ENCODE data around the gene EYS.

DNA sequence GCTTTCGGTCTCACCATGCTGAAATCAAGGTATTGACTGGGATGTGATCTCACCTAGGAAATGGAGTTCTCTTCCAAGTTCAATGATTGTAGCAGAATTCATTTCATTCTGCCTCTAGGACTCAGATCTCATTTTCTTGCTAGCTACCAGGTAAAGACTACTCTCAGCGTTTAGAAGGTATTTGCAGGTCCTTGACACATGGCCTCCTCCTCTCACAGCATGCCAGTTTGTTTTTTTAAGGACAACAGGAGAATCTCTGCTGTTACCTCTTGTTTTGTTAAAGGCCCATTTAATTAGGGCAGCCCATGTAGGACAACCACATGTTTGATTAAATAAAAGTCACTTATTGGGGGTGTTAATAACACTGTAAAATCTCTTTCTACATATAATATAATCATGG lies 757.8 kb downstream of the EYS start:
- no peak for TF ChIP-seq PCBP1 (IDR thresholded peaks at IDR 0.05; ENCODE audit: low read depth, low read length, poor library complexity, severe bottlenecking)
- TF ChIP-seq GABPB1 (CRISPR knock-in tag; IDR thresholded peaks at IDR 0.05), result no peak
- no peak for TF ChIP-seq ZZZ3 (IDR thresholded peaks at IDR 0.05)
- no peak for TF ChIP-seq GABPB2 (CRISPR knock-in tag; conservative IDR thresholded peaks at IDR 0.05)
- TF ChIP-seq, protein P1, sequence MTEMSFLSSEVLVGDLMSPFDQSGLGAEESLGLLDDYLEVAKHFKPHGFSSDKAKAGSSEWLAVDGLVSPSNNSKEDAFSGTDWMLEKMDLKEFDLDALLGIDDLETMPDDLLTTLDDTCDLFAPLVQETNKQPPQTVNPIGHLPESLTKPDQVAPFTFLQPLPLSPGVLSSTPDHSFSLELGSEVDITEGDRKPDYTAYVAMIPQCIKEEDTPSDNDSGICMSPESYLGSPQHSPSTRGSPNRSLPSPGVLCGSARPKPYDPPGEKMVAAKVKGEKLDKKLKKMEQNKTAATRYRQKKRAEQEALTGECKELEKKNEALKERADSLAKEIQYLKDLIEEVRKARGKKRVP (CRISPR knock-in tag; IDR thresholded peaks at IDR 0.05), result no peak
- no peak for TF ChIP-seq YY1 (IDR thresholded peaks at IDR 0.05; ENCODE audit: borderline replicate concordance in 1 of 3, control insufficient read depth in 1 of 3, extremely low read depth in 1 of 3, insufficient read depth in 3 of 3, insufficient read length in 1 of 3, insufficient replicate concordance in 2 of 3, low read depth in 1 of 3, low read length in 2 of 3)
- TF ChIP-seq MAFF (IDR thresholded peaks at IDR 0.05; ENCODE audit: low read length), result no peak
- TF ChIP-seq POLR2A (conservative IDR thresholded peaks at IDR 0.05), result no peak
- no peak for TF ChIP-seq ZNF274 (IDR thresholded peaks at IDR 0.05; ENCODE audit: borderline replicate concordance, low read depth, low read length)
- TF ChIP-seq NR2C1 (IDR thresholded peaks at IDR 0.05), result no peak
- no peak for TF ChIP-seq NR2C1 (tag; IDR thresholded peaks at IDR 0.05)
- TF ChIP-seq, protein P2, sequence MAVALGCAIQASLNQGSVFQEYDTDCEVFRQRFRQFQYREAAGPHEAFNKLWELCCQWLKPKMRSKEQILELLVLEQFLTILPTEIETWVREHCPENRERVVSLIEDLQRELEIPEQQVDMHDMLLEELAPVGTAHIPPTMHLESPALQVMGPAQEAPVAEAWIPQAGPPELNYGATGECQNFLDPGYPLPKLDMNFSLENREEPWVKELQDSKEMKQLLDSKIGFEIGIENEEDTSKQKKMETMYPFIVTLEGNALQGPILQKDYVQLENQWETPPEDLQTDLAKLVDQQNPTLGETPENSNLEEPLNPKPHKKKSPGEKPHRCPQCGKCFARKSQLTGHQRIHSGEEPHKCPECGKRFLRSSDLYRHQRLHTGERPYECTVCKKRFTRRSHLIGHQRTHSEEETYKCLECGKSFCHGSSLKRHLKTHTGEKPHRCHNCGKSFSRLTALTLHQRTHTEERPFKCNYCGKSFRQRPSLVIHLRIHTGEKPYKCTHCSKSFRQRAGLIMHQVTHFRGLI (CRISPR knock-in tag; IDR thresholded peaks at IDR 0.05), result no peak
- TF ChIP-seq, protein P3, sequence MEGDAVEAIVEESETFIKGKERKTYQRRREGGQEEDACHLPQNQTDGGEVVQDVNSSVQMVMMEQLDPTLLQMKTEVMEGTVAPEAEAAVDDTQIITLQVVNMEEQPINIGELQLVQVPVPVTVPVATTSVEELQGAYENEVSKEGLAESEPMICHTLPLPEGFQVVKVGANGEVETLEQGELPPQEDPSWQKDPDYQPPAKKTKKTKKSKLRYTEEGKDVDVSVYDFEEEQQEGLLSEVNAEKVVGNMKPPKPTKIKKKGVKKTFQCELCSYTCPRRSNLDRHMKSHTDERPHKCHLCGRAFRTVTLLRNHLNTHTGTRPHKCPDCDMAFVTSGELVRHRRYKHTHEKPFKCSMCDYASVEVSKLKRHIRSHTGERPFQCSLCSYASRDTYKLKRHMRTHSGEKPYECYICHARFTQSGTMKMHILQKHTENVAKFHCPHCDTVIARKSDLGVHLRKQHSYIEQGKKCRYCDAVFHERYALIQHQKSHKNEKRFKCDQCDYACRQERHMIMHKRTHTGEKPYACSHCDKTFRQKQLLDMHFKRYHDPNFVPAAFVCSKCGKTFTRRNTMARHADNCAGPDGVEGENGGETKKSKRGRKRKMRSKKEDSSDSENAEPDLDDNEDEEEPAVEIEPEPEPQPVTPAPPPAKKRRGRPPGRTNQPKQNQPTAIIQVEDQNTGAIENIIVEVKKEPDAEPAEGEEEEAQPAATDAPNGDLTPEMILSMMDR (IDR thresholded peaks at IDR 0.05 in 2 of 3, conservative IDR thresholded peaks at IDR 0.05 in 1 of 3; ENCODE audit: insufficient read depth in 2 of 3, low read depth in 1 of 3, low read length in 3 of 3), result no peak
- TF ChIP-seq KDM1A (IDR thresholded peaks at IDR 0.05), result no peak
- TF ChIP-seq, protein P4, sequence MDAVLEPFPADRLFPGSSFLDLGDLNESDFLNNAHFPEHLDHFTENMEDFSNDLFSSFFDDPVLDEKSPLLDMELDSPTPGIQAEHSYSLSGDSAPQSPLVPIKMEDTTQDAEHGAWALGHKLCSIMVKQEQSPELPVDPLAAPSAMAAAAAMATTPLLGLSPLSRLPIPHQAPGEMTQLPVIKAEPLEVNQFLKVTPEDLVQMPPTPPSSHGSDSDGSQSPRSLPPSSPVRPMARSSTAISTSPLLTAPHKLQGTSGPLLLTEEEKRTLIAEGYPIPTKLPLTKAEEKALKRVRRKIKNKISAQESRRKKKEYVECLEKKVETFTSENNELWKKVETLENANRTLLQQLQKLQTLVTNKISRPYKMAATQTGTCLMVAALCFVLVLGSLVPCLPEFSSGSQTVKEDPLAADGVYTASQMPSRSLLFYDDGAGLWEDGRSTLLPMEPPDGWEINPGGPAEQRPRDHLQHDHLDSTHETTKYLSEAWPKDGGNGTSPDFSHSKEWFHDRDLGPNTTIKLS (IDR thresholded peaks at IDR 0.05; ENCODE audit: borderline replicate concordance, low read depth), result no peak
